Breast epithelium (tissue), 3 donors: ENCODE data around the gene CCR3.

Source experiments
- POLR2A ChIP-seq: fragments of 450-650 bp; IDR thresholded peaks from one replicate; pipeline ENCODE4 v1.6.1; 2016; ENCODE audit warnings: antibody characterized with exemption, mild to moderate bottlenecking, moderate library complexity
- POLR2AphosphoS5 ChIP-seq, 3 donors: sonication (generic); formaldehyde crosslinking; IDR thresholded peaks; one replicate each; pipeline ENCODE4 v1.6.1; 2017; ENCODE audit warnings: antibody characterized with exemption in 3 of 3
- TF ChIP-seq, protein P1 (sequence below), 3 donors: fragments of 450-650 bp; IDR thresholded peaks; one replicate each; pipeline ENCODE4 v1.5.1; 2016 to 2017; ENCODE audit warnings: antibody characterized with exemption in 3 of 3, mild to moderate bottlenecking in 3 of 3, moderate library complexity in 3 of 3

DNA sequence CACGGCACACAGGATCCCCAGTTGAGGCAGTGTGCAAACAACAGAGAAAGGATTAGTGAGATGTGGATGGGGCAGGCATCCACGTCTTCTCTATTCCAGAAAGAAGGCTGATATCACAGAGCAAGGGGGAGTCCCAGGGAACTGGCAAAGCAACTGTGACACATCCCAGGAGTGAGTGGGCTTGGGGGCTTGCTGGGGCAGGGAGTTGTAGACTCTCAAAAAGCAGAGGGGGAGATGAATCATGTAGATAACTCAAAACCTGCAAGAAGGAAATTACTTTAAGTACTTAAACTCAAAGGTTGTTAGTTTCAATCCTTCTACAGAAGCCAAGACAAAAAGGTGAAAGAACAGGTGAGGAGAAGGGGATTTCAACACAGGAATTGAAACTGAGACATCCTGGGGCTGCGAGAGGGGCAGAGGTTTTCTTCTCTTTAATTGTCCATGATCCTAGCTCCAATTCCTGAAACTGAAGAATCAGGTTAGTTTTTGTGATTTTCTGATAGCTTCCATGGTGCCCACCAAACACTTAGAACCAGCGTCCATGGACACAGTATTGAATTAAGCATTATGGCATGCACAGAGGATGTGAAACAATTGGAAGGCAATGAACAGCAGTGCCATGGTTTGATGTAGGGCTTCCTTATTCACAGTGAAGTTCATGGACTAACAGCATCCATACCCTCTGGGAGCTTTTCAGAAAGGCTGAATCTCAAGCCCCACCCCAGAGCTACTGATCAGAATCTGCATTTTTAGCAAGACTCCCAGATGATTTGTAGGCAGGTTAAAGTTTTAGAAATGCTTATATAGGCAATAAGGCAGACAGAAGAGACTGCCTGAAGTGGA is 52.0 kb downstream of the CCR3 start:
- TF ChIP-seq, protein P1, sequence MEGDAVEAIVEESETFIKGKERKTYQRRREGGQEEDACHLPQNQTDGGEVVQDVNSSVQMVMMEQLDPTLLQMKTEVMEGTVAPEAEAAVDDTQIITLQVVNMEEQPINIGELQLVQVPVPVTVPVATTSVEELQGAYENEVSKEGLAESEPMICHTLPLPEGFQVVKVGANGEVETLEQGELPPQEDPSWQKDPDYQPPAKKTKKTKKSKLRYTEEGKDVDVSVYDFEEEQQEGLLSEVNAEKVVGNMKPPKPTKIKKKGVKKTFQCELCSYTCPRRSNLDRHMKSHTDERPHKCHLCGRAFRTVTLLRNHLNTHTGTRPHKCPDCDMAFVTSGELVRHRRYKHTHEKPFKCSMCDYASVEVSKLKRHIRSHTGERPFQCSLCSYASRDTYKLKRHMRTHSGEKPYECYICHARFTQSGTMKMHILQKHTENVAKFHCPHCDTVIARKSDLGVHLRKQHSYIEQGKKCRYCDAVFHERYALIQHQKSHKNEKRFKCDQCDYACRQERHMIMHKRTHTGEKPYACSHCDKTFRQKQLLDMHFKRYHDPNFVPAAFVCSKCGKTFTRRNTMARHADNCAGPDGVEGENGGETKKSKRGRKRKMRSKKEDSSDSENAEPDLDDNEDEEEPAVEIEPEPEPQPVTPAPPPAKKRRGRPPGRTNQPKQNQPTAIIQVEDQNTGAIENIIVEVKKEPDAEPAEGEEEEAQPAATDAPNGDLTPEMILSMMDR (IDR thresholded peaks at IDR 0.05): no peak
- TF ChIP-seq POLR2A: no peak
- no peak for TF ChIP-seq POLR2AphosphoS5 (IDR thresholded peaks at IDR 0.05)
